ENCODE results near the gene ADGRL2.

- TF ChIP-seq CTCF (IDR thresholded peaks at IDR 0.05), result no peak
- no peak for TF ChIP-seq ZFX (IDR thresholded peaks at IDR 0.05; ENCODE audit: borderline replicate concordance)
These were observed 33.5 kb downstream of the ADGRL2 start for GRCh38 chr1:81834268-81834667.

All from 22Rv1 (cell line).